IMR-90 (cell line): ENCODE results near the gene CEP55. TPM values are rescaled to one million over a fixed set of nuclear protein-coding genes. Genes with fewer than 3 reads are reported as not detected.

ENCODE experiments used
- ATAC-seq: fragments of 200-7000 bp; cut with Tn5 transposase; 2 replicates; pipeline ENCODE4 v1.9.1; 2020; ENCODE audit warnings: low read depth, mild to moderate bottlenecking, moderate library complexity
- BruUV-seq: library from RNA; stranded (reverse); fragments of 400-500 nt; replicated peaks from 2 replicates; lab custom pipeline; 2021; lab: Mats Ljungman, UMichigan
- CTCF ChIA-PET: fragments of 300-600 bp; formaldehyde crosslinking; extraction: SDS; loops from one replicate; lab custom pipeline; 2021; ENCODE audit warnings: antibody characterized with exemption; lab: Yijun Ruan, JAX
- POLR2A ChIA-PET: fragments of 300-600 bp; sonication (Branson Sonifier 250); formaldehyde crosslinking; loops from one replicate; lab custom pipeline; 2022; ENCODE audit warnings: antibody characterized with exemption; ENCODE audit not compliant: unreplicated experiment; lab: Charles Lee
- DNase-seq: peaks from one replicate; pipeline ENCODE4 v3.0.0; 2013
- H2AFZ ChIP-seq: replicated peaks from 2 replicates; pipeline ENCODE3; 2013; ENCODE audit warnings: low read length, mild to moderate bottlenecking; ENCODE audit not compliant: poor library complexity
- H2AK5ac ChIP-seq: 2 replicates; pipeline ENCODE4 v1.6.1; 2013; ENCODE audit warnings: low read depth, low read length, inconsistent platforms
- H2AK9ac ChIP-seq: replicated peaks from 2 replicates; pipeline ENCODE3; 2013; ENCODE audit warnings: mild to moderate bottlenecking, low read depth, low read length, moderate library complexity; ENCODE audit not compliant: poor library complexity
- H2BK120ac ChIP-seq: 2 replicates; pipeline ENCODE4 v1.6.1; 2013; ENCODE audit warnings: low read depth, low read length, inconsistent platforms
- H2BK15ac ChIP-seq: 3 replicates; pipeline ENCODE4 v1.6.1; 2013; ENCODE audit warnings: low read depth, low read length, inconsistent platforms
- H2BK20ac ChIP-seq: 2 replicates; pipeline ENCODE4 v1.6.1; 2013; ENCODE audit warnings: low read depth, mild to moderate bottlenecking, inconsistent platforms, low read length, moderate library complexity
- H2BK5ac ChIP-seq: 2 replicates; pipeline ENCODE4 v1.6.1; 2013; ENCODE audit warnings: mild to moderate bottlenecking, low read depth, low read length, inconsistent platforms; ENCODE audit not compliant: poor library complexity, severe bottlenecking
- H3K14ac ChIP-seq: replicated peaks from 2 replicates; pipeline ENCODE4 v1.6.1; 2013; ENCODE audit warnings: low read depth, low read length, inconsistent platforms
- H3K18ac ChIP-seq: 2 replicates; pipeline ENCODE4 v1.6.1; 2013; ENCODE audit warnings: low read depth, low read length, control low read depth
- H3K23ac ChIP-seq: 2 replicates; pipeline ENCODE4 v1.6.1; 2013; ENCODE audit warnings: low read depth, low read length, inconsistent platforms
- H3K27ac ChIP-seq: 2 replicates; pipeline ENCODE4 v1.5.1; 2013; ENCODE audit warnings: mild to moderate bottlenecking, control low read depth, low read length; ENCODE audit not compliant: insufficient read depth
- H3K27me3 ChIP-seq: 2 replicates; pipeline ENCODE4 v1.6.1; 2013; ENCODE audit warnings: low read length; ENCODE audit not compliant: control insufficient read depth, insufficient read depth
- H3K36me3 ChIP-seq: 2 replicates; pipeline ENCODE4 v1.6.1; 2013; ENCODE audit warnings: low read length, mixed read lengths; ENCODE audit not compliant: control insufficient read depth, insufficient read depth
- H3K4ac ChIP-seq: 2 replicates; pipeline ENCODE4 v1.6.1; 2013; ENCODE audit warnings: low read depth, low read length, inconsistent platforms
- H3K4me1 ChIP-seq: 2 replicates; pipeline ENCODE4 v1.6.1; 2013; ENCODE audit warnings: low read length, mixed read lengths; ENCODE audit not compliant: control insufficient read depth, insufficient read depth
- H3K4me2 ChIP-seq: 2 replicates; pipeline ENCODE4 v1.6.1; 2013; ENCODE audit warnings: low read depth, mild to moderate bottlenecking, control low read depth, low read length, moderate library complexity
- H3K4me3 ChIP-seq: 2 replicates; pipeline ENCODE4 v1.5.1; 2013; ENCODE audit warnings: low read depth, mild to moderate bottlenecking, control low read depth, low read length, moderate library complexity; ENCODE audit not compliant: insufficient read depth
- H3K56ac ChIP-seq: 2 replicates; pipeline ENCODE4 v1.6.1; 2013; ENCODE audit warnings: low read length, inconsistent platforms; ENCODE audit not compliant: insufficient read depth; ENCODE audit errors: extremely low read depth
- H3K79me1 ChIP-seq, 2 experiments: 2 replicates each; pipeline ENCODE4 v1.6.1; 2013; ENCODE audit warnings: low read length in 2 of 2, inconsistent platforms in 1 of 2, low read depth in 1 of 2
- H3K9ac ChIP-seq: 2 replicates; pipeline ENCODE4 v1.6.1; 2013; ENCODE audit warnings: low read depth, low read length, control low read depth
- H3K9me1 ChIP-seq: 2 replicates; pipeline ENCODE4 v1.6.1; 2013; ENCODE audit warnings: low read length, inconsistent platforms; ENCODE audit not compliant: insufficient read depth
- H3K9me3 ChIP-seq: 2 replicates; pipeline ENCODE4 v1.6.1; 2013; ENCODE audit warnings: low read length; ENCODE audit not compliant: control insufficient read depth, insufficient read depth
- H4K20me1 ChIP-seq: 2 replicates; pipeline ENCODE4 v1.6.1; 2013; ENCODE audit warnings: low read length, inconsistent platforms; ENCODE audit not compliant: insufficient read depth
- H4K5ac ChIP-seq: 2 replicates; pipeline ENCODE4 v1.6.1; 2013; ENCODE audit warnings: mild to moderate bottlenecking, low read depth, low read length, control low read depth
- H4K8ac ChIP-seq, 2 experiments: 2 replicates each; pipeline ENCODE4 v1.6.1; 2013; ENCODE audit warnings: low read depth in 2 of 2, low read length in 2 of 2, control low read depth in 1 of 2, inconsistent platforms in 1 of 2
- H4K91ac ChIP-seq: 2 replicates; pipeline ENCODE4 v1.6.1; 2013; ENCODE audit warnings: low read depth, low read length, inconsistent platforms; ENCODE audit not compliant: insufficient read depth
- BHLHE40 ChIP-seq: fragments of 150-350 bp; IDR thresholded peaks from 2 replicates; pipeline ENCODE4 v1.6.1; 2016; ENCODE audit warnings: mild to moderate bottlenecking, low read depth, low read length
- CEBPB ChIP-seq: IDR thresholded peaks from 2 replicates; pipeline ENCODE4 v1.6.1; 2012; ENCODE audit warnings: low read depth, low read length, improper control_type of control experiment
- CHD1 ChIP-seq: IDR thresholded peaks from 2 replicates; pipeline ENCODE4 v1.6.1; 2012; ENCODE audit warnings: low read depth, low read length, improper control_type of control experiment
- FOS ChIP-seq: fragments of 150-350 bp; IDR thresholded peaks from 2 replicates; pipeline ENCODE4 v1.6.1; 2016; ENCODE audit warnings: low read depth, low read length
- MAFK ChIP-seq: IDR thresholded peaks from 2 replicates; pipeline ENCODE4 v1.6.1; 2012; ENCODE audit warnings: low read depth, low read length, improper control_type of control experiment
- MAZ ChIP-seq: IDR thresholded peaks from 2 replicates; pipeline ENCODE4 v1.6.1; 2012; ENCODE audit warnings: low read depth, mild to moderate bottlenecking, low read length, improper control_type of control experiment, moderate library complexity, borderline replicate concordance
- MXI1 ChIP-seq: IDR thresholded peaks from 2 replicates; pipeline ENCODE4 v1.6.1; 2012; ENCODE audit warnings: low read depth, mild to moderate bottlenecking, low read length, moderate library complexity, borderline replicate concordance
- NFE2L2 ChIP-seq: fragments of 150-350 bp; IDR thresholded peaks from 2 replicates; pipeline ENCODE4 v1.6.1; 2016; ENCODE audit warnings: low read depth, mild to moderate bottlenecking, low read length
- POLR2A ChIP-seq: IDR thresholded peaks from 2 replicates; pipeline ENCODE4 v1.6.1; 2012; ENCODE audit warnings: mild to moderate bottlenecking, low read depth, low read length
- RAD21 ChIP-seq: IDR thresholded peaks from 2 replicates; pipeline ENCODE4 v1.6.1; 2012; ENCODE audit warnings: low read length, improper control_type of control experiment
- RCOR1 ChIP-seq: IDR thresholded peaks from 2 replicates; pipeline ENCODE4 v1.6.1; 2012; ENCODE audit warnings: mild to moderate bottlenecking, low read length, improper control_type of control experiment; ENCODE audit not compliant: insufficient replicate concordance
- RFX5 ChIP-seq: IDR thresholded peaks from 2 replicates; pipeline ENCODE4 v1.8.0; 2012; ENCODE audit warnings: low read depth, mild to moderate bottlenecking, low read length, moderate library complexity
- SMC3 ChIP-seq: fragments of 150-350 bp; IDR thresholded peaks from 2 replicates; pipeline ENCODE4 v1.6.1; 2016; ENCODE audit warnings: low read depth, mild to moderate bottlenecking, antibody characterized with exemption, low read length, moderate library complexity
- WGBS, 2 experiments: methylation state at CpG; one replicate each; pipeline versions ENCODE4 v1.1.5 to v1.1.7; 2013; ENCODE audit warnings: missing lambda C conversion rate in 2 of 2; ENCODE audit not compliant: insufficient read length in 1 of 2; ENCODE audit errors: extremely low coverage in 2 of 2; 5-methylcytosine and 5-hydroxymethylcytosine counted together
- dilution Hi-C: fragments of 300-500 bp; cut with HindIII; formaldehyde crosslinking; loops from one replicate; pipeline ENCODE4 v1.14.3; 2018; ENCODE audit warnings: low sequenced_read_pairs; ENCODE audit not compliant: unreplicated experiment
- in situ Hi-C: fragments of 300-500 bp; cut with MboI; formaldehyde crosslinking; loops from 3 replicates; pipeline ENCODE4 v1.14.3; 2019; ENCODE audit warnings: low sequenced_read_pairs, inconsistent platforms, mixed read lengths
- intact Hi-C: fragments of 100-400 bp; cut with micrococcal nuclease; formaldehyde crosslinking; loops from 2 replicates; pipeline ENCODE4 v1.10.0; 2022
- polyA plus RNA-seq, 3 experiments: library from polyadenylated mRNA; depleted of rRNA; stranded (reverse); fragments of >200 nt; gene quantifications; 2 replicates each; pipeline ENCODE4 v1.2.3, GENCODE V29; 2012; ENCODE audit warnings: low replicate concordance in 1 of 3
- total RNA-seq: library from RNA; depleted of rRNA; stranded (reverse); fragments of >200 nt; gene quantifications from 2 replicates; pipeline ENCODE4 v1.2.3, GENCODE V29; 2012
- TF ChIP-seq, protein P1 (sequence below): fragments of 150-350 bp; IDR thresholded peaks from 2 replicates; pipeline ENCODE4 v1.6.1; 2017; ENCODE audit warnings: mild to moderate bottlenecking, antibody characterized with exemption, low read length, low read depth
- TF ChIP-seq, protein P2 (sequence below): fragments of 150-350 bp; IDR thresholded peaks from 2 replicates; pipeline ENCODE4 v1.6.1; 2016; ENCODE audit warnings: low read depth, mild to moderate bottlenecking, low read length, moderate library complexity, borderline replicate concordance
- TF ChIP-seq, protein P3 (sequence below): conservative IDR thresholded peaks from 2 replicates; pipeline ENCODE4 v1.5.1; 2012; ENCODE audit warnings: mild to moderate bottlenecking, low read depth, low read length, improper control_type of control experiment

CEP55 gene
- total and polyA plus RNA-seq, 2 of the 4 experiments (the other 2 are of a cell fraction), result 15.7 to 23.5 TPM

DNA sequence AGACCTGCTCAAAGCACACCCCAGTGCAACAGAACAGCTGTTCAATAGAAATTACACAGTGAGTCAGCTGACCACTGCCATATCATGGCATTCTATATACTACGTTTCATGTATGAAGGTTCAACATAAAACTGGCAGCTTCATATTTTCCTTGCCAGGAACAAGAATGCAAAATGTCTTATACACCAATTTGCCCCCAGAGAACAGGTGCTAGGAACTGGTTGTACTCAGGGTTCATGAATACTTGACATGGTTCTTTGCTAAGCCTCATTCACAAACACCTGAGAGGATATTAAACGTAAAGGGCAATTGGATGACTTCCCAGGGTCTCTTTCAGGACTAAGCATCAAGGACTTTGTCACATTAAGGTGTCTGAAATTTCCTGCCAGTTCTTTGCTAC is 21.2 kb upstream of the CEP55 start:
- peak overlapping the region; percentile 72; the same call in 2 of the 3 replicates for H2BK15ac ChIP-seq
- no CpG with 5 or more reads among the region's 2 CpGs for WGBS, 2 experiments
- no peaks in the 10 kb centered on the region for H3K9me3 ChIP-seq
- H3K27ac ChIP-seq, result no peak overlapping the region
- ATAC-seq (no peak), DNase-seq (no peak)
- H2AK9ac ChIP-seq, result peak overlapping the region; percentile 11
- H3K14ac ChIP-seq, result peak overlapping the region; percentile 53
- peaks cover 4 to 37% of the 10 kb centered on the region in 2 experiments for H3K79me1 ChIP-seq
- H3K36me3 ChIP-seq, result peaks cover 13% of the 10 kb centered on the region
- peak overlapping the region; percentile 76 for H2BK5ac ChIP-seq
- intact Hi-C loops, result no loop called here
- no peak for TF ChIP-seq POLR2A
- no peak for TF ChIP-seq CHD1
- TF ChIP-seq, protein P1, sequence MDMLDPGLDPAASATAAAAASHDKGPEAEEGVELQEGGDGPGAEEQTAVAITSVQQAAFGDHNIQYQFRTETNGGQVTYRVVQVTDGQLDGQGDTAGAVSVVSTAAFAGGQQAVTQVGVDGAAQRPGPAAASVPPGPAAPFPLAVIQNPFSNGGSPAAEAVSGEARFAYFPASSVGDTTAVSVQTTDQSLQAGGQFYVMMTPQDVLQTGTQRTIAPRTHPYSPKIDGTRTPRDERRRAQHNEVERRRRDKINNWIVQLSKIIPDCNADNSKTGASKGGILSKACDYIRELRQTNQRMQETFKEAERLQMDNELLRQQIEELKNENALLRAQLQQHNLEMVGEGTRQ, result no peak
- TF ChIP-seq, protein P2, sequence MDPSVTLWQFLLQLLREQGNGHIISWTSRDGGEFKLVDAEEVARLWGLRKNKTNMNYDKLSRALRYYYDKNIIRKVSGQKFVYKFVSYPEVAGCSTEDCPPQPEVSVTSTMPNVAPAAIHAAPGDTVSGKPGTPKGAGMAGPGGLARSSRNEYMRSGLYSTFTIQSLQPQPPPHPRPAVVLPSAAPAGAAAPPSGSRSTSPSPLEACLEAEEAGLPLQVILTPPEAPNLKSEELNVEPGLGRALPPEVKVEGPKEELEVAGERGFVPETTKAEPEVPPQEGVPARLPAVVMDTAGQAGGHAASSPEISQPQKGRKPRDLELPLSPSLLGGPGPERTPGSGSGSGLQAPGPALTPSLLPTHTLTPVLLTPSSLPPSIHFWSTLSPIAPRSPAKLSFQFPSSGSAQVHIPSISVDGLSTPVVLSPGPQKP, result no peak
- no peak for TF ChIP-seq CEBPB
- TF ChIP-seq RAD21, result no peak
- no peak for TF ChIP-seq RCOR1
- TF ChIP-seq FOS, result no peak
- no peak for TF ChIP-seq RFX5
- TF ChIP-seq NFE2L2, result no peak
- no peak for TF ChIP-seq MAZ
- TF ChIP-seq, protein P3, sequence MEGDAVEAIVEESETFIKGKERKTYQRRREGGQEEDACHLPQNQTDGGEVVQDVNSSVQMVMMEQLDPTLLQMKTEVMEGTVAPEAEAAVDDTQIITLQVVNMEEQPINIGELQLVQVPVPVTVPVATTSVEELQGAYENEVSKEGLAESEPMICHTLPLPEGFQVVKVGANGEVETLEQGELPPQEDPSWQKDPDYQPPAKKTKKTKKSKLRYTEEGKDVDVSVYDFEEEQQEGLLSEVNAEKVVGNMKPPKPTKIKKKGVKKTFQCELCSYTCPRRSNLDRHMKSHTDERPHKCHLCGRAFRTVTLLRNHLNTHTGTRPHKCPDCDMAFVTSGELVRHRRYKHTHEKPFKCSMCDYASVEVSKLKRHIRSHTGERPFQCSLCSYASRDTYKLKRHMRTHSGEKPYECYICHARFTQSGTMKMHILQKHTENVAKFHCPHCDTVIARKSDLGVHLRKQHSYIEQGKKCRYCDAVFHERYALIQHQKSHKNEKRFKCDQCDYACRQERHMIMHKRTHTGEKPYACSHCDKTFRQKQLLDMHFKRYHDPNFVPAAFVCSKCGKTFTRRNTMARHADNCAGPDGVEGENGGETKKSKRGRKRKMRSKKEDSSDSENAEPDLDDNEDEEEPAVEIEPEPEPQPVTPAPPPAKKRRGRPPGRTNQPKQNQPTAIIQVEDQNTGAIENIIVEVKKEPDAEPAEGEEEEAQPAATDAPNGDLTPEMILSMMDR, result no peak
- no peak for TF ChIP-seq SMC3
- no peak for TF ChIP-seq MXI1
- no peak for TF ChIP-seq MAFK
- TF ChIP-seq BHLHE40, result no peak
- peak overlapping the region in 1 of 2 experiments; percentile 73; a peak in 2 of 4 replicates for H4K8ac ChIP-seq
- peak overlapping the region; percentile 15; the same call in 1 of the 2 replicates for H4K5ac ChIP-seq
- H3K56ac ChIP-seq, result 0 out of 2 replicates have a peak overlapping the region, but pooled peaks have one; percentile 4
- no peak overlapping the region for H3K9ac ChIP-seq
- H2BK20ac ChIP-seq, result peak overlapping the region; percentile 30
- H3K9me1 ChIP-seq, result peaks cover 20% of the 10 kb centered on the region
- ChIA-PET POLR2A (no interaction called here), CTCF (interaction anchor here (0.6 kb wide), 1 partner anchor 18 kb away, joined by 4 read pairs; no protein-coding TSS in a partner anchor)
- H2AK5ac ChIP-seq, result 0 out of 2 replicates have a peak overlapping the region, but pooled peaks have one; percentile 12
- peak overlapping the region; percentile 53 for H4K91ac ChIP-seq
- H3K23ac ChIP-seq, result peak overlapping the region; percentile 39; the same call in 1 of the 2 replicates
- no peak overlapping the region for H3K4me3 ChIP-seq
- dilution Hi-C loops, result no loop called here
- H4K20me1 ChIP-seq, result peaks cover 4% of the 10 kb centered on the region; the same call in 1 of the 2 replicates
- H3K4me2 ChIP-seq, result no peak overlapping the region
- peak overlapping the region; percentile 25; the same call in 1 of the 2 replicates for H3K18ac ChIP-seq
- H3K4ac ChIP-seq, result peak overlapping the region; percentile 62
- H3K27me3 ChIP-seq, result no peaks in the 10 kb centered on the region
- H2AFZ ChIP-seq, result no peak overlapping the region
- BruUV-seq, result no TSS peak
- peak overlapping the region; percentile 50; the same call in 1 of the 2 replicates for H2BK120ac ChIP-seq
- in situ Hi-C loops, result no loop called here
- peaks cover 30% of the 10 kb centered on the region for H3K4me1 ChIP-seq
